Kidney epithelial cell (primary cell): ENCODE data around the gene NTM. TPM values are rescaled to one million over a fixed set of nuclear protein-coding genes. Genes with fewer than 3 reads are reported as not detected.

ENCODE experiments used
- DNase-seq: peaks from one replicate; pipeline ENCODE4 v3.0.0-alpha.2; 2010; ENCODE audit warnings: low read depth
- H3K27me3 ChIP-seq: 2 replicates; pipeline ENCODE4 v1.6.0; 2011; ENCODE audit warnings: low read length; ENCODE audit not compliant: control insufficient read depth, insufficient read depth
- H3K36me3 ChIP-seq: 2 replicates; pipeline ENCODE4 v1.5.1; 2011; ENCODE audit warnings: low read length; ENCODE audit not compliant: control insufficient read depth, insufficient read depth
- H3K4me3 ChIP-seq: 2 replicates; pipeline ENCODE4 v1.5.1; 2011; ENCODE audit warnings: low read depth, mild to moderate bottlenecking, control low read depth, low read length
- total RNA-seq: library from RNA; depleted of rRNA; stranded (reverse); fragments of >200 nt; gene quantifications from 2 replicates; pipeline ENCODE4 v1.2.3, GENCODE V29; 2015
- TF ChIP-seq, protein P1 (sequence below): IDR thresholded peaks from 2 replicates; pipeline ENCODE4 v1.5.1; 2011; ENCODE audit warnings: mild to moderate bottlenecking, moderate library complexity, low read length, control low read depth, inconsistent platforms; ENCODE audit not compliant: insufficient read depth, poor library complexity, severe bottlenecking

NTM gene
- total RNA-seq, 1 donor from 2014 or later = 111 TPM

DNA sequence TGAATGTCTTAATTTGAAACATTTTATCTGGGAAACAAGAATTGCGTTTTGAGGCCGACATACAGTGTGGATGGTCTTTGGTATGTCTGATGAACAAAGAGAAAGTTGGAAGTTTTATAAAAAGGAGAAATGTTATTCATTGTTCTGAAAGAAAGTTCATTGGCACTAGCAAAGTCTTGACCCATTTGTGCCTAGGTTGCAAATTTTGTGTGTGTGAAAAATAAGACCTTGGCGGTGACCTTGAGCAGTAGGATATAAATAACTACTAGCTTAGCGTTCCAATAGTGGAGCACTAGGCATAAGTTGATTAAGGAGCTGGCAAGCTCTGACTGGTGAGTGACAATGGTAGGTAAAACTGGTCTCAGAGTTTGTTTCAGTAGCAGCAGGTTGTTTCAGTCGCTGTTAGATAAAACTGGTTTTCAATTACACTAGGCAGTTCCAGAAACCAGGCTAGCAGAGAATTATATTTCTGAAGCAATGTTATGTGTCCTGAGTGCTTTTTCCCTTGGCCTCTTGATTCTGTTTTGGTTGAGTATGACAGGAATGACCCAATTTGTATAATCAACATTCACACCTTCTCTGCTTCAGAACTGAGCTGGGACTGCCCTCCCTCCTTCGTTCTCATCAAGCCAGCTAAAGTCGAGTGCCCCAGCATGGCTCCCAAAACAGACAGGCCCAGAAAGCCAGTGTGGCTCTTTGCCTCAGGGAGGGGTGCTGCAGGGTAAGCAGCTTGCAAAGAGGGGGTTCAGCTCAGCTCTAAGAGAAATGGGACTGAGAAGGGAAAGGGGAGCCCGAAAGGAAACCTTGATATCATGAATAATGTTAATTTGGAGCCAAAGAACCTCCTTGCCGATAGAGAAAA lies 85.7 kb downstream of the NTM start:
- TF ChIP-seq, protein P1, sequence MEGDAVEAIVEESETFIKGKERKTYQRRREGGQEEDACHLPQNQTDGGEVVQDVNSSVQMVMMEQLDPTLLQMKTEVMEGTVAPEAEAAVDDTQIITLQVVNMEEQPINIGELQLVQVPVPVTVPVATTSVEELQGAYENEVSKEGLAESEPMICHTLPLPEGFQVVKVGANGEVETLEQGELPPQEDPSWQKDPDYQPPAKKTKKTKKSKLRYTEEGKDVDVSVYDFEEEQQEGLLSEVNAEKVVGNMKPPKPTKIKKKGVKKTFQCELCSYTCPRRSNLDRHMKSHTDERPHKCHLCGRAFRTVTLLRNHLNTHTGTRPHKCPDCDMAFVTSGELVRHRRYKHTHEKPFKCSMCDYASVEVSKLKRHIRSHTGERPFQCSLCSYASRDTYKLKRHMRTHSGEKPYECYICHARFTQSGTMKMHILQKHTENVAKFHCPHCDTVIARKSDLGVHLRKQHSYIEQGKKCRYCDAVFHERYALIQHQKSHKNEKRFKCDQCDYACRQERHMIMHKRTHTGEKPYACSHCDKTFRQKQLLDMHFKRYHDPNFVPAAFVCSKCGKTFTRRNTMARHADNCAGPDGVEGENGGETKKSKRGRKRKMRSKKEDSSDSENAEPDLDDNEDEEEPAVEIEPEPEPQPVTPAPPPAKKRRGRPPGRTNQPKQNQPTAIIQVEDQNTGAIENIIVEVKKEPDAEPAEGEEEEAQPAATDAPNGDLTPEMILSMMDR = no peak
- DNase-seq = no peak
- Histone ChIP-seq H3K36me3 (no peaks in the 10 kb centered on the region), H3K4me3 (no peak overlapping the region), H3K27me3 (no peaks in the 10 kb centered on the region)

DNA sequence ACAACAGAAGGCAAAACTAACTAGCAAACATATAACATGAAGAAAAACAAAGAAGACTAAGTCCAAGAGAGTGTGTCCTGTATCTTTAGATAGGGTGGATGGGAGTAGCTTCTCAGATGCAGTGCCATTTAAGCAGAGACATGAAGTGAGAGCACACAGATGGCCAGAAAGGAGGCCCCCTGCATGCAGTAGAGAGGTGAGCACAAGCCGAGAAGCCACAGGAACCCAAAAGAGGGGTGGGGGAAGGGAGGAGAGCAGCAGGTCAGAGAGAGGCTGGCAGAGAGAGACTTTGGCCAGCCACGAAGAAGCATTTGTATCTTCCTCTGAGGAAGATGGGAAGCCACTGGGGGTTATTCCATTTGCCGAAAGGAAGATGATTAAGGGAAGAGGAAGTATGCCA lies 86.7 kb downstream of the NTM start:
- Histone ChIP-seq H3K36me3 (no peaks in the 10 kb centered on the region), H3K27me3 (no peaks in the 10 kb centered on the region)
- no peak for DNase-seq

DNA sequence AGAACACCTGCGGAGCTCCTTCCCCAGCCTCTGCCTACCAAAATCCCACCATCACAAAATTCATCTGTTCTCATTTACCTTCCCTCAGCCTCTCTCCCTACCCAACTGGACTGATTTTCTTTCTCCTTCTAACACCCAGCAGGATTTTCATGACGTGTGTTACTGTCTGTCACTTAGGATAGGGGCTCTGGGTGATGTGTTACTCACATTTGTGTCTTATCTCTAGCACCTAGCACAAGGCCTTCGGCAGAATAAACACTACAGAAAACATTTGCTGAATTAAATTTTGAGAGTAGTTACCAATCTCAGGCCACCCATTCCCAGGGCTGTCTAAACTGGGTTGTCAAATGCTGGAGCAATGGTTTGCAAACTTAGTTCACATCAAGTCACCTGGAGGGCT lies 88.0 kb downstream of the NTM start:
- Histone ChIP-seq H3K36me3 (no peaks in the 10 kb centered on the region), H3K27me3 (no peaks in the 10 kb centered on the region), H3K4me3 (no peak overlapping the region)
- TF ChIP-seq, protein P1 = no peak
- DNase-seq = no peak

More for the DNA sequence above, 86.7 kb downstream of the NTM start:
- H3K4me3 ChIP-seq = no peak overlapping the region
- TF ChIP-seq, protein P1 = no peak

GRCh38 chr11:131460931-131461330 lies 90.5 kb downstream of the NTM start:
- no peak for DNase-seq
- no peaks in the 10 kb centered on the region for H3K36me3 ChIP-seq
- peaks cover 6% of the 10 kb centered on the region for H3K27me3 ChIP-seq
- no peak overlapping the region for H3K4me3 ChIP-seq
- TF ChIP-seq, protein P1 = no peak

- H3K36me3 ChIP-seq = no peaks in the 10 kb centered on the region
Measured at GRCh38 chr11:131462622-131463021, 92.2 kb downstream of the NTM start.

More at GRCh38 chr11:131462622-131463021, 92.2 kb downstream of the NTM start:
- no peak for DNase-seq
- no peak overlapping the region for H3K4me3 ChIP-seq
- peaks cover 6% of the 10 kb centered on the region for H3K27me3 ChIP-seq
- TF ChIP-seq, protein P1 = no peak
